Measurements from ENCODE around the gene ZNF648. TPM values are rescaled to one million over a fixed set of nuclear protein-coding genes. Genes with fewer than 3 reads are reported as not detected.
A peak's percentile ranks its signal among the peaks of the same experiment; 100 is the strongest.
"Not testable (repeated sequence)": the region's sequence is repeated elsewhere in the genome, so short reads cannot be mapped to it uniquely, and the experiment has no call there.

The ZNF648 gene
- total RNA-seq, 2 experiments from 2014 or later, result not detected

DNA sequence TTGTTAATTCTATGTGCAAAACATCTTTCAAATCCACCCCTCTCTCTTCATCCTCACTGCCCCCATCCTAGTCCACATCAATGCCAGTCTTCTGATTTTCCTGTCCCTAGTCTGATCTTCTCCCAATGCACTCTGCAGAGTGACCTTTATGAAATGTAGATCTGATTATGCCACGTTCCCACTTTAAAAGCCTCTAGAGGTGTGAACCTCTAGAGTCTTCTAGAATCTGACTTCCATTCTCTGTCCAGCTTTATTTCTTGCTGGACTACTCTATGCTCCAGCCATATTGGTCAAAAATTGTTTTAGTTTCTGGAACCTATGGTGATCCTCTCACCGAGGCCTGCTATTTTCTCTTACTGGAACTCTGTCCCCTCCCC lies 32.5 kb downstream of the ZNF648 start:
- DNase-seq (no peak), ATAC-seq (no peak)
- TF ChIP-seq, protein P1, sequence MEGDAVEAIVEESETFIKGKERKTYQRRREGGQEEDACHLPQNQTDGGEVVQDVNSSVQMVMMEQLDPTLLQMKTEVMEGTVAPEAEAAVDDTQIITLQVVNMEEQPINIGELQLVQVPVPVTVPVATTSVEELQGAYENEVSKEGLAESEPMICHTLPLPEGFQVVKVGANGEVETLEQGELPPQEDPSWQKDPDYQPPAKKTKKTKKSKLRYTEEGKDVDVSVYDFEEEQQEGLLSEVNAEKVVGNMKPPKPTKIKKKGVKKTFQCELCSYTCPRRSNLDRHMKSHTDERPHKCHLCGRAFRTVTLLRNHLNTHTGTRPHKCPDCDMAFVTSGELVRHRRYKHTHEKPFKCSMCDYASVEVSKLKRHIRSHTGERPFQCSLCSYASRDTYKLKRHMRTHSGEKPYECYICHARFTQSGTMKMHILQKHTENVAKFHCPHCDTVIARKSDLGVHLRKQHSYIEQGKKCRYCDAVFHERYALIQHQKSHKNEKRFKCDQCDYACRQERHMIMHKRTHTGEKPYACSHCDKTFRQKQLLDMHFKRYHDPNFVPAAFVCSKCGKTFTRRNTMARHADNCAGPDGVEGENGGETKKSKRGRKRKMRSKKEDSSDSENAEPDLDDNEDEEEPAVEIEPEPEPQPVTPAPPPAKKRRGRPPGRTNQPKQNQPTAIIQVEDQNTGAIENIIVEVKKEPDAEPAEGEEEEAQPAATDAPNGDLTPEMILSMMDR (IDR thresholded peaks at IDR 0.05), result no peak
- POLR2A ChIA-PET, result interaction anchor here (0.6 kb wide), 1 partner anchor 13 kb away, joined by 3 read pairs; no protein-coding TSS in a partner anchor
- Mint-ChIP-seq H3K36me3 (ENCODE audit: low read depth) (peaks cover 6% of the 10 kb centered on the region), H3K27me3 (no peaks in the 10 kb centered on the region), H3K4me1 (ENCODE audit: low read depth) (peaks cover 12% of the 10 kb centered on the region), H3K4me3 (peak overlapping the region; percentile 96), H3K27ac (peak overlapping the region; percentile 98), H3K9me3 (no peaks in the 10 kb centered on the region)
- intact Hi-C loops (cut with micrococcal nuclease), result no loop called here
- CTCF ChIA-PET, result interaction anchor here (1.1 to 1.5 kb wide), 2 partner anchors 16 to 367 kb away, joined by 4 read pairs; no protein-coding TSS in a partner anchor

DNA sequence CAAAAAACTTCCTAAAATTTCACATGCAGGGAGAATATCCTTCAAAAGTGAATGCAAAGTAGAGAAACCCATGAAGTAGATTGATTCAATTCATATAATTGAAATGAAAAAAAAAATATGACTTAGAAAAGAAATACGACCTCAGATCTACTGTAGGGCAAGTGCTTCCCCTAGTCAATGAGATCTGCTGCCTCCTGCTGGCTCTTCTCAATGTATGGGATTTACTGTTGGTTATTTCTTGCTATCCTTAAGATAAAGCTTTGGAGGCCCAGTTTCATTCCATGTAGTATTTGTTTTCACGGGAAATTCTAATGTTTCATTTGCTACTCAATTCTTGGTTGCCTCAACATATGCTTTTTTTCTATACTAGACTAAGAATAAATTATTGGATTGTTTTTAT lies 46.2 kb downstream of the ZNF648 start:
- CTCF ChIA-PET, result no interaction called here

DNA sequence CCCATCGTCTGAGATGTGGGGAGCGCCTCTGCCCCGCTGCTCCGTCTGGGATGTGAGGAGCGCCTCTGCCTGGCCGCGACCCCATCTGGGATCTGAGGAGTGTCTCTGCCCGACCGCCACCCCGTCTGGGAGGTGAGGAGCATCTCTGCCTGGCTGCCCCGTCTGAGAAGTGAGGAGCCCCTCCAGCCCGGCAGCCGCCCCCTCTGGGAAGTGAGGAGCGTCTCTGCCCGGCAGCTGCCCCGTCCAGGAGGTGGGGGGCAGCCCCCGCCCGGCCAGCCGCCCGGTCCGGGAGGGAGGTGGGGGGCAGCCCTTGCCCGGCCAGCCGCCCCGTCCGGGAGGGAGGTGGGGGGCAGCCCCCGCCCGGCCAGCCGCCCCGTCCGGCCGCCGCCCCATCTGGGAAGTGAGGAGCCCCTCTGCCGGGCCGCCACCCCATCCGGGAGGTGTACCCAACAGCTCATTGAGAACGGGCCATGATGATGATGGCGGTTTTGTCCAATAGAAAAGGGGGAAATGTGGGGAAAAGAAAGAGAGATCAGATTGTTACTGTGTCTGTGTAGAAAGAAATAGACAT lies 50.6 kb downstream of the ZNF648 start:
- POLR2A ChIA-PET; H3K27ac Mint-ChIP-seq; H3K4me3 Mint-ChIP-seq; ATAC-seq; CTCF ChIA-PET; H3K36me3 Mint-ChIP-seq (ENCODE audit: low read depth); DNase-seq; H3K4me1 Mint-ChIP-seq (ENCODE audit: low read depth); intact Hi-C loops (cut with micrococcal nuclease): not testable (repeated sequence)
- Mint-ChIP-seq H3K27me3 (peaks cover 15% of the 10 kb centered on the region), H3K9me3 (peaks cover 15% of the 10 kb centered on the region)

More for the DNA sequence above, 46.2 kb downstream of the ZNF648 start:
- TF ChIP-seq, protein P1 (IDR thresholded peaks at IDR 0.05), result no peak
- intact Hi-C loops (cut with micrococcal nuclease), result no loop called here
- Mint-ChIP-seq H3K9me3 (peaks cover 6% of the 10 kb centered on the region), H3K4me1 (ENCODE audit: low read depth) (no peaks in the 10 kb centered on the region), H3K27ac (no peak overlapping the region), H3K27me3 (peaks cover 7% of the 10 kb centered on the region), H3K36me3 (ENCODE audit: low read depth) (no peaks in the 10 kb centered on the region), H3K4me3 (no peak overlapping the region)
- DNase-seq, result no peak
- ATAC-seq, result no peak
- POLR2A ChIA-PET, result interaction anchor here (1.0 kb wide), 1 partner anchor 14 kb away, joined by 3 read pairs; no protein-coding TSS in a partner anchor

DNA sequence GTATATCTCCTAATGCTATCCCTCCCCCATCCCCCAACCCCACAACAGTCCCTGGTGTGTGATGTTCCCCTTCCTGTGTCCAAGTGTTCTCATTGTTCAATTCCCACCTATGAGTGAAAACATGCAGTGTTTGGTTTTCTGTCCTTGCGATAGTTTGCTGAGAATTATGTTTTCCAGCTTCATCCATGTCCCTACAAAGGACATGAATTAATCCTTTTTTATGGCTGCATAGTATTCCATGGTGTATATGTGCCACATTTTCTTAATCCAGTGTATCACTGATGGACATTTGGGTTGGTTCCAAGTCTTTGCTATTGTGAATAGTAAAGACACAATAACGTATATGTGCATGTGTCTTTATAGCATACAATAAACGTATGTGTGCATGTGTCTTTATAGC lies 56.1 kb downstream of the ZNF648 start:
- H3K36me3 Mint-ChIP-seq (ENCODE audit: low read depth); H3K9me3 Mint-ChIP-seq; ATAC-seq; H3K4me3 Mint-ChIP-seq; intact Hi-C loops (cut with micrococcal nuclease); H3K4me1 Mint-ChIP-seq (ENCODE audit: low read depth); H3K27ac Mint-ChIP-seq; DNase-seq; POLR2A ChIA-PET; CTCF ChIA-PET: not testable (repeated sequence)
- peaks cover 14% of the 10 kb centered on the region for H3K27me3 Mint-ChIP-seq

DNA sequence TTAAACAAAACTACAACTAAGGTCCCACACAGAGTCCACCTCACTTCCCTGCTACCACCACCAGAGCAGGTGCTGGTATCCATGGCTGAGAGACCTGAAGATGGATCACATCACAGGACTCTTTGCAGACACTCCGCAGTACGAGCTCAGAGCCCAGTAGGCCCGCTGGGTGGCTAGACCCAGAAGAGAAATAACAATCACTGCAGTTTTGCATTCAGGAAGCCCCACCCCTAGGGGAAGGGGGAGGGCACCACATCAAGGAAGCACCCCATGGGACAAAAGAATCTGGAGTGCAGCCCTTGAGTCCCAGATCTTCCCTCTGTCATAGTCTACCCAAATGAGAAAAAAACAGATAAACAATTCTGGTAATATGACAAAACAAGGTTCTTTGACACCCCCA lies 56.9 kb downstream of the ZNF648 start:
- peaks cover 6% of the 10 kb centered on the region for H3K9me3 Mint-ChIP-seq
- intact Hi-C loops (cut with micrococcal nuclease), result no loop called here
- H3K27me3 Mint-ChIP-seq, result peaks cover 11% of the 10 kb centered on the region
- ATAC-seq (no peak), DNase-seq (no peak)
- TF ChIP-seq, protein P1 (IDR thresholded peaks at IDR 0.05), result no peak
- no peak overlapping the region for H3K27ac Mint-ChIP-seq
- H3K4me3 Mint-ChIP-seq, result no peak overlapping the region
- H3K36me3 Mint-ChIP-seq (ENCODE audit: low read depth), result no peaks in the 10 kb centered on the region
- POLR2A ChIA-PET, result no interaction called here
- H3K4me1 Mint-ChIP-seq (ENCODE audit: low read depth), result no peaks in the 10 kb centered on the region
- CTCF ChIA-PET, result interaction anchor here (1.1 kb wide), 1 partner anchor 50 kb away, joined by 3 read pairs; no protein-coding TSS in a partner anchor

Measured in activated CD8-positive, alpha-beta T cell treated with anti-CD3 and anti-CD28 coated beads for 36 hours (primary cell).